ENCODE data around the gene CRIM1. TPM values are rescaled to one million over a fixed set of nuclear protein-coding genes. Genes with fewer than 3 reads are reported as not detected.
A peak's percentile ranks its signal among the peaks of the same experiment; 100 is the strongest.

Gene CRIM1
- total RNA-seq, 1 donor from 2014 or later: 273 TPM

GRCh38 chr2:36416370-36417165 is 61.0 kb downstream of the CRIM1 start:
- H3K4me3 ChIP-seq: no peak overlapping the region
- peaks cover 8 to 68% of the 10 kb centered on the region in 2 donors for H3K4me1 ChIP-seq
- TF ChIP-seq, protein P1, sequence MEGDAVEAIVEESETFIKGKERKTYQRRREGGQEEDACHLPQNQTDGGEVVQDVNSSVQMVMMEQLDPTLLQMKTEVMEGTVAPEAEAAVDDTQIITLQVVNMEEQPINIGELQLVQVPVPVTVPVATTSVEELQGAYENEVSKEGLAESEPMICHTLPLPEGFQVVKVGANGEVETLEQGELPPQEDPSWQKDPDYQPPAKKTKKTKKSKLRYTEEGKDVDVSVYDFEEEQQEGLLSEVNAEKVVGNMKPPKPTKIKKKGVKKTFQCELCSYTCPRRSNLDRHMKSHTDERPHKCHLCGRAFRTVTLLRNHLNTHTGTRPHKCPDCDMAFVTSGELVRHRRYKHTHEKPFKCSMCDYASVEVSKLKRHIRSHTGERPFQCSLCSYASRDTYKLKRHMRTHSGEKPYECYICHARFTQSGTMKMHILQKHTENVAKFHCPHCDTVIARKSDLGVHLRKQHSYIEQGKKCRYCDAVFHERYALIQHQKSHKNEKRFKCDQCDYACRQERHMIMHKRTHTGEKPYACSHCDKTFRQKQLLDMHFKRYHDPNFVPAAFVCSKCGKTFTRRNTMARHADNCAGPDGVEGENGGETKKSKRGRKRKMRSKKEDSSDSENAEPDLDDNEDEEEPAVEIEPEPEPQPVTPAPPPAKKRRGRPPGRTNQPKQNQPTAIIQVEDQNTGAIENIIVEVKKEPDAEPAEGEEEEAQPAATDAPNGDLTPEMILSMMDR (IDR thresholded peaks at IDR 0.05): no peak
- H3K27ac ChIP-seq: peak overlapping the region; percentile 49 to 67
- intact Hi-C loops (cut with DNase I): no loop called here
- H3K9me3 ChIP-seq: no peaks in the 10 kb centered on the region
- H3K27me3 ChIP-seq: no peaks in the 10 kb centered on the region
- DNase-seq (ENCODE audit: low spot score in 2 of 2): no peak
- peaks cover 0 to 5% of the 10 kb centered on the region in 2 donors for H3K36me3 ChIP-seq

DNA sequence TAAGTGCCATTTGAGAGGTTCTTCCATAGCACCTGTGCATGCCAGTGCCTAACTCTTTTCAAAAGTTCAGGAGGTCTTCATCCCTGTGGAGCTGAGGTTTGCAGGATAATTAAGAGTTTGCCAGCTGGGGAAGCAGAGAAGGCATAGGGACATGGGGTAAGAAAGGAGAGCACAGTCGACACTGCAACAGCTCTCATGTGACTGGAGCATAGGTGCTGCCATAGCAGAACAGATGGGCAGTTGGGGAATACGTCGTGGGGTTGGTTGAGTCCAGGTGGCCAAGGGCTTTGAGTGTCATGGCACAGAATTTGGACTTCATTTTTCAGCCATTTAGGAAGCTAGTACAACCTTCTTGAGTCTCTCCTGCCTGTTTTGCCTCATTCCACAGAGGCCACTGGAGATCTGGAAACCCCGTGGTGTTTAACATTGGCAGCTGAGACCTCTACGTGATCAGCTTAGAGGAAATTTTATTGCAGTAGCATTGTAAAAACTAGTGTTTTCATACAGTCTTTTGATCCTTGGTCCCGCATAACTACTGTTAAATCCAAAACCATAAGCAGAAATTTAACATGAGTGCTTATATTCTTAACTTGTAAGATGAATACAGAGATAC is 65.1 kb downstream of the CRIM1 start:
- intact Hi-C loops (cut with DNase I): no loop called here
- TF ChIP-seq, protein P1 (IDR thresholded peaks at IDR 0.05): no peak
- no peak for DNase-seq (ENCODE audit: low spot score in 2 of 2)

DNA sequence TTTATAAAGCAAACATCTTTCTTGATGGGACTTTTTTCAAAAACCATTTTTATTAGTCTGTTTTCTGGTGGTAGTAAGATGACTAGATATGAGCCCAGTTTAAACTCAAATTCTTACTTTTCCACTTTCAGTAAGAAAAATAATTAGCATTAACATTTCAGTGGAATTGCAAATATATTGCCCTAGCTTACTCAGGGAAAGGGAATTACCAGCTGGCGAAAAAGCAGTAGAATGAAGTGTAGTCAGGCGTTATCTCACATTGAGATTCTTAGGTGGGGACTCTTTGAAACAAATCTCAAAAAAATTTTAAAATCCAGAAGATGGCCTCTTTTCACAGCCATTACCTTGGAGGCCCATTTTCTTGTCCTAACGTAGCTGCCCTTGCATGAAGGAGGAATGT is 65.8 kb downstream of the CRIM1 start:
- intact Hi-C loops (cut with DNase I): no loop called here
- no peak for DNase-seq (ENCODE audit: low spot score in 2 of 2)
- Histone ChIP-seq H3K9me3 (no peaks in the 10 kb centered on the region), H3K4me3 (no peak overlapping the region), H3K27me3 (no peaks in the 10 kb centered on the region), H3K36me3 (peaks cover 2 to 5% of the 10 kb centered on the region in 2 donors), H3K4me1 (peaks cover 5 to 53% of the 10 kb centered on the region in 2 donors), H3K27ac (peak overlapping the region; percentile 8 to 52)
- TF ChIP-seq, protein P1 (IDR thresholded peaks at IDR 0.05): no peak

More for the DNA sequence above, 65.1 kb downstream of the CRIM1 start:
- H3K4me1 ChIP-seq: peaks cover 5 to 55% of the 10 kb centered on the region in 2 donors
- no peak overlapping the region for H3K4me3 ChIP-seq
- no peaks in the 10 kb centered on the region for H3K9me3 ChIP-seq
- peak overlapping the region; percentile 10 to 52 for H3K27ac ChIP-seq
- no peaks in the 10 kb centered on the region for H3K27me3 ChIP-seq
- peaks cover 2 to 5% of the 10 kb centered on the region in 2 donors for H3K36me3 ChIP-seq

DNA sequence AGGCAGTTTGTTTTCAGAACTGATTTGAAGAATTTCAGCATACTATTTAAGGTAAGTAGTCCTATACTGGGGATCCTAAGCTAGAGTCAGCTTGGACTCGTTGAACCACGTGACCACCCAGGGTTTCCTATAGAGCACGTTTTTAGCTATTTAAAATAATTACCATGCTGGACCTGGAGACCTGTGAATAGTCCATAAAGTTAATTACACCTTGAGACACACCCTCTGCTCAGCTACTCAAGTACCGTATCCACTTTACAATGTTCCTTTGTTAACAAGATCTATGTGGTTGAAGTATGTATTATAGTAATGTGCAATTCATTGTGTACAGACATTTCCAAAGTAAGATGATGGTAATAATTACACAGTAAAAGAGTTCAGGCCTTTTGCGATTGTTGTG is 67.6 kb downstream of the CRIM1 start:
- peaks cover 2 to 3% of the 10 kb centered on the region in 2 donors for H3K36me3 ChIP-seq
- no peaks in the 10 kb centered on the region for H3K9me3 ChIP-seq
- TF ChIP-seq, protein P1 (IDR thresholded peaks at IDR 0.05): no peak
- H3K27me3 ChIP-seq: no peaks in the 10 kb centered on the region
- no peak for DNase-seq (ENCODE audit: low spot score in 2 of 2)
- peak overlapping the region in 1 of 2 donors; percentile 37 for H3K27ac ChIP-seq
- peaks cover 5 to 56% of the 10 kb centered on the region in 2 donors for H3K4me1 ChIP-seq
- no peak overlapping the region for H3K4me3 ChIP-seq
- intact Hi-C loops (cut with DNase I): no loop called here

- Histone ChIP-seq H3K36me3 (peaks cover 0 to 2% of the 10 kb centered on the region in 2 donors), H3K27me3 (no peaks in the 10 kb centered on the region), H3K27ac (peak overlapping the region in 1 of 2 donors; percentile 37), H3K4me3 (no peak overlapping the region), H3K9me3 (no peaks in the 10 kb centered on the region), H3K4me1 (peaks cover 5 to 61% of the 10 kb centered on the region in 2 donors)
- intact Hi-C loops (cut with DNase I): no loop called here
- no peak for DNase-seq (ENCODE audit: low spot score in 2 of 2)
- TF ChIP-seq, protein P1 (IDR thresholded peaks at IDR 0.05): no peak
Measured at GRCh38 chr2:36423619-36424120, 68.1 kb downstream of the CRIM1 start.

Measured in ascending aorta (tissue), 2 donors.